ENCODE results near the gene EMSY.

The EMSY gene

GRCh38 chr11:76456571-76456970, 11.8 kb downstream of the EMSY start:
- ATAC-seq (no peak), DNase-seq (no peak)

- DNase-seq = no peak
- no peak for ATAC-seq
These were observed 14.5 kb downstream of the EMSY start for GRCh38 chr11:76459299-76459698.

GRCh38 chr11:76459846-76460245, 15.0 kb downstream of the EMSY start:
- no peak for ATAC-seq
- DNase-seq = no peak

- ATAC-seq = no peak
These were observed 17.5 kb downstream of the EMSY start for GRCh38 chr11:76462317-76462716.

GRCh38 chr11:76465701-76466100, 20.9 kb downstream of the EMSY start:
- no peak for DNase-seq
- no peak for ATAC-seq

More at GRCh38 chr11:76462317-76462716, 17.5 kb downstream of the EMSY start:
- DNase-seq = no peak

GRCh38 chr11:76466666-76467065, 21.8 kb downstream of the EMSY start:
- DNase-seq (no peak), ATAC-seq (no peak)

- ATAC-seq (no peak), DNase-seq (no peak)
These were observed 24.3 kb downstream of the EMSY start for GRCh38 chr11:76469141-76469540.

GRCh38 chr11:76471382-76471781, 26.6 kb downstream of the EMSY start:
- DNase-seq (no peak), ATAC-seq (no peak)

- ATAC-seq = no peak
- DNase-seq = no peak
These were observed 35.4 kb downstream of the EMSY start for GRCh38 chr11:76480241-76480640.

- DNase-seq (no peak), ATAC-seq (no peak)
These were observed 46.8 kb downstream of the EMSY start for GRCh38 chr11:76491644-76492043.

GRCh38 chr11:76493040-76493439, 48.2 kb downstream of the EMSY start:
- DNase-seq (no peak), ATAC-seq (no peak)

- no peak for DNase-seq
- no peak for ATAC-seq
These were observed 49.1 kb downstream of the EMSY start for GRCh38 chr11:76493626-76494539.

GRCh38 chr11:76495019-76495418, 50.2 kb downstream of the EMSY start:
- DNase-seq = no peak
- ATAC-seq = no peak

- no peak for DNase-seq
- ATAC-seq = no peak
These were observed 51.4 kb downstream of the EMSY start for GRCh38 chr11:76496174-76496573.

- ATAC-seq (no peak), DNase-seq (no peak)
These were observed 56.8 kb downstream of the EMSY start for GRCh38 chr11:76501526-76502202.

- DNase-seq = no peak
- ATAC-seq = no peak
These were observed 62.0 kb downstream of the EMSY start for GRCh38 chr11:76506833-76507232.

- no peak for DNase-seq
- ATAC-seq = no peak
These were observed 65.5 kb downstream of the EMSY start for GRCh38 chr11:76510060-76511047.

- no peak for ATAC-seq
- DNase-seq = no peak
These were observed 68.2 kb downstream of the EMSY start for GRCh38 chr11:76512851-76513653.

GRCh38 chr11:76513654-76514034, 68.8 kb downstream of the EMSY start:
- DNase-seq (no peak), ATAC-seq (no peak)

- DNase-seq (no peak), ATAC-seq (no peak)
These were observed 70.7 kb downstream of the EMSY start for GRCh38 chr11:76515494-76515893.

- no peak for ATAC-seq
- no peak for DNase-seq
These were observed 78.3 kb downstream of the EMSY start for GRCh38 chr11:76523147-76523546.
